GM19397 (cell line): ENCODE measurements around the gene DTNBP1.

Experiments used
- ATAC-seq: cut with Tn5 transposase; IDR thresholded peaks from one replicate; pipeline ENCODE4 v1.9.1; 2021; ENCODE audit warnings: mild to moderate bottlenecking, moderate library complexity; ENCODE audit not compliant: unreplicated experiment

The DTNBP1 gene, protein sequence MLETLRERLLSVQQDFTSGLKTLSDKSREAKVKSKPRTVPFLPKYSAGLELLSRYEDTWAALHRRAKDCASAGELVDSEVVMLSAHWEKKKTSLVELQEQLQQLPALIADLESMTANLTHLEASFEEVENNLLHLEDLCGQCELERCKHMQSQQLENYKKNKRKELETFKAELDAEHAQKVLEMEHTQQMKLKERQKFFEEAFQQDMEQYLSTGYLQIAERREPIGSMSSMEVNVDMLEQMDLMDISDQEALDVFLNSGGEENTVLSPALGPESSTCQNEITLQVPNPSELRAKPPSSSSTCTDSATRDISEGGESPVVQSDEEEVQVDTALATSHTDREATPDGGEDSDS

DNA sequence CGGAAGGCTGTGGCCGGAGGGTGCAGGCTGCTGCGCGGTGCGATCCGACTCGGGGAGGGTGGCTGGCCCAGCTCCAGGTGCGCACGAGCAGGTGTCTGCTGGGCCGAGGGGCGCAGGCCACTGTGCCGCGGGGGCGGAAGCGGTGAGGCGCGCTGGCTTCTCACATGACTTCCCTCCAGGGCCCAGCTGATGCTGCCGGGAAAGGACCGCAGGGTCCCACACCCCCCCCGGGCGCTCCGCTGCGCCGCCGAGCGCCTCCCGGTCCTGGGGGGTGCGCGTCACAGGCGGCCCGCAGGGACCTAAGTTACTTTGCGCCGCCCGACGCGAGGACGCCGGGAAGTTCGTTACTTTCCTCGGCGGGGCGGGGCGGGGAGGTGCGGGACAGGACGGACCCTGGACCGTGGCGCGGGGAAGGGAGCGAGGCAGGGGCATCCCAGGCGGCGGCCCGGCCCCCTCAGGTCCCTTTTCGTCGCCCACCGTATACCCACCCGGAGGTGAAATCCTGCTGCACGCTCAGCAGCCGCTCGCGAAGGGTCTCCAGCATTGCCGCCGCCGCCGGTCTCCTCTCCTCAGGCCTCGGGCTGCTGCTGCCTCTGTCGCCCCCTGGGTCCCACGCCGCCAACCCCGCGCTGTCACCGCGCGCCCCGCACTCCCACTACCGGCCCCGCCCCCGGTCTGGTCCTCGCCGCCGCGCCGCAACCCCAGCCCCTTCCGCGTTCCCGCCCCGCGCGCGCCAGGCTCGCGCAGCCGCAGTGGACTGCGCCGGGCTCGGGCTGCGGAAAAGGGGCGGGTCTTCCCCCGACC is at the start of gene DTNBP1:
Gene DTNBP1, minus strand, starts transcription at position 703 of the 804 bp plus-strand sequence. Its CDS starts 159 bp downstream, at position 544.
- peak; percentile 76 for ATAC-seq

GRCh38 chr6:15709651-15710269 is 46.9 kb upstream of the DTNBP1 start:
- no peak for ATAC-seq

DNA sequence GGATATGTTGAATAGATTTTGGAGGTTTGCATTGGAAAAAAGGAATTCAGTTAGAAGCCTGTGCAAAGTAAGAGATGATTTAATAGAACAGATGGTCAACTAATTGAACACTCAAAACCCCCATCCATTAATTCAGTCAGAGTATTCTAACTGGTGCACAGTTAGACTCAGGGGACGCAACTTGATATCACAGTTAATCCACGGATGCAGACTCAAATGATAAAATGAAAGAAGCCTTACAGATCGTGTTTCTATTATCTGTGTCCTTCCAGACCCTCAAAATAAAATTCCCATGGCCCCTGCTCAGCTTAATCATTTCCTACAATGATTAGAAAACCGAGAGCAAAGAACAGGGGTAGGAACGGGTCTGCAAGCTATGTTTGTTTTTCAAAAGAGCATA is 45.4 kb upstream of the DTNBP1 start:
- no peak for ATAC-seq

- ATAC-seq: no peak
Observed at GRCh38 chr6:15705981-15706380, 43.2 kb upstream of the DTNBP1 start.

DNA sequence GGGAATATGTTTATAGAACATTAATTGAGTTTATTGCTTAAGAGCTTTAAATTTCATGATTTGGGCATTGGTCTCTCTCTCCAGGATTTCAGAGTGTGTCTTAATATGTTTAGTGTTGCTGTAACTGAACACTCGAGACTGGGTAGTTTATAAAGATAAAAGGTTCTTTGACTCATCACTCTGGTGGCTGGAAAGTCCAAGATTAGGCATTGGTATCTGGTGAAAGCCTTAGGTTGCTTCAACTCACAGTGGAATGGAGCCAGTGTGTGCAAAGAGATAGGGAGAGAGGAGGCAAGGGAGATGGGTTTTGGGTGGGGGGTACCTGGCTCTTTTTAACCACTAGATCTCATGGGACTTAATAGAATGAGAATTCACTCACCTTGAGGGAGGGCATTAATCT is 35.6 kb upstream of the DTNBP1 start:
- no peak for ATAC-seq

DNA sequence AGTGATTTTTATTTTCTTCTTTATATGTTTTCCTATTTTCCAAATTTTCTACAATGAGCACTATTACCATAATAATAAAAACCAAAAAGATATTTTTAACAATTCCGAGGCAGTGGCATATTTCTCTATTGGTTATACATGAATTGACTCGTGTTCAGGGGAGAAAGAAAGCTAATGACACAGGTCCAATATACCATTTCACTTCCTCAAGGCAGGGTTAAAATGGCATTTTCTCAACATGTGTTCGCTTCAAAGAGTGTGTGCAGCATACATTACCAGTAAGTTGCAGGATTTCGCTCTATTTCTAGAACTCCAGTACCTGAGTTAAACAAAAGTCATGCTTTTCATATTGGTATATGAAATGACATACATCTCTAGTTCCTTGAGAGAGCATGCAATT is 35.1 kb upstream of the DTNBP1 start:
- no peak for ATAC-seq

DNA sequence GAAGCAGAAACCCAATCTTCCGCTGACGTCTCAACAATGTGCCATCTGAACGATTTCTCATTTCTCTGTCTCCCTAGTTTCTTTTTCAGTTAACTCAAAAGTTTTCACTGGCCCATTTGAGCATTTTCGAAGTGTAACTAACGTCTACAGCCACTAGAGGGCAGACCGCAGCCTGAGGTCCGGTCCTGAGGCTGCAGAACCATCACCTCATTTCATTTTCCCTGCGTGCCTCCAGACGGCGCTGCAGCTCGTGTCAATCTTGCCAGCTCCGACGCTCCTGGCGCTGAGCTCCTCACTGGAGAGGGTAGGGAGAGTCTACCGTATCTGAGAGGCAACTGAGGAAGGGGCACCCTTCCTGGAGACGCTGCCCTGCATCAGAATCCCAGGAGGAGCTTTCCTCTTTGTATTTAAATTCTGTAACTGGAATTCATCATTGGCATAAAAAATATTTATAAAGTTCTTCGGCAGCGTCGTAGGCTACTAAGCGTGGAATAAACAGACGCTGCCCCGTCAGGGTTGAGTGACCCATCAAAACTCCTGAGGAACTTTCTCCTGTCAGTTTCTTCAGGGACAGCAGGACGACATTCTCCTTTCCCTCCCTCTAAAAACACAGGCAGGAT is 28.5 kb upstream of the DTNBP1 start:
- peak; percentile 85 for ATAC-seq

DNA sequence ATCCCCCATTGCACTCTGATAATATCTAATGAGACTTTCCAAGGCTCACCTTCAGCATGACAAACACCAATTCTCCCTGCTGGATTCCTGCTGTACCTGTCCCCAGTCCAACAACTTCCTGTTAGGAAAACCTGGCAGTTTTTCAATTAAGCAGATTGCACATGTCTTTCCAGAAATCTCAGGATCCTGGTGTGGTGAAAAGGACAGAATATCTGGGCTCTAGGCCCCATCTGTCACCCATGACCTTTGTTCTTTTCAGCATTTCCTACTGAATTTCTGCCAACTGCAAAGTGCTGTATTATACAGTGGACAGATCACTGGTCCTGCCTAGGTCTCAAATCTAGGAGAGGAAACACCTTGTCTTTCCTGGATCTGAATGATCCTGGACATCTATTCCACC is 27.7 kb upstream of the DTNBP1 start:
- ATAC-seq: no peak

DNA sequence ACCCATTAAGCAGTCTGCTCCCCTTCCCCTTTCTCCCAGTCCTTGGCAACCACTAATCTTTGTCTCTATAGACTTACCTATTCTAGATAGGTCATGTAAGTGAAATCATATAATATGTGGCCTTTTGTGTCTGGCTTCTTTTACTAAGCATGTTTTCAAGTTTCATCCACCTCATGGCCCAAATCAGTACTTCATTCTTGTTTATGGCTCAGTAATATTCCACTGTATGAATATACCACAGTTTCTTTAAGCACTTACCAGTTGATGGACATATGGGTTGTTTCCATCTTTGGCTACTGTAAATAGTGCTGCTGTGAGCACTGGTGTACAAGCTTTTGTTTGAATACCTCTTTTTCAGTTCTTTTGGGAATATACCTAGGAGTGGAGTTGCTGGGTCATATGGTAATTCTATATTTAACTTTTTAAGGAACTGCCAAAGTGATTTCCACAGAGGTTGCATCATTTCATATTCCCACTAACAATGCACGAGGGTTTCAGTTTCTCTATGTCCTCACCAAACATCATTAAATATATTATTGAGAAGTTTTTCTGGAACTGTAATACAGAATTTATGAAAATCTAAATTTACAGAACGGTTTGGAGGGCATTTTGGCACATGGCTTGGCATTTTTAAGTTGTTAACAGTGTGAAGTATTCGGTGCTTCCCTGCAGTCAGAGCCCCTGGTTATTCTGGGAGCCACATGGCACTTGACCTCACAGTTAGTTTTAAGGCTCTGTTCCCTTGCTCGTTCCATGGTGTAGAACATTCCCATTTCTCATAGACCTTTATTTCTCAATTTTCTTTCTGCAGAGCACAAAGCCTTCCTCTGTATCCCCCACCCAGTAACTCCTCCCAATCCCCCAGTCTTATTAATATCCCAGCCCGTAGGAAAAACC is 27.0 kb upstream of the DTNBP1 start:
- ATAC-seq: no peak

- ATAC-seq: no peak
Observed at GRCh38 chr6:15685619-15686018, 22.8 kb upstream of the DTNBP1 start.

DNA sequence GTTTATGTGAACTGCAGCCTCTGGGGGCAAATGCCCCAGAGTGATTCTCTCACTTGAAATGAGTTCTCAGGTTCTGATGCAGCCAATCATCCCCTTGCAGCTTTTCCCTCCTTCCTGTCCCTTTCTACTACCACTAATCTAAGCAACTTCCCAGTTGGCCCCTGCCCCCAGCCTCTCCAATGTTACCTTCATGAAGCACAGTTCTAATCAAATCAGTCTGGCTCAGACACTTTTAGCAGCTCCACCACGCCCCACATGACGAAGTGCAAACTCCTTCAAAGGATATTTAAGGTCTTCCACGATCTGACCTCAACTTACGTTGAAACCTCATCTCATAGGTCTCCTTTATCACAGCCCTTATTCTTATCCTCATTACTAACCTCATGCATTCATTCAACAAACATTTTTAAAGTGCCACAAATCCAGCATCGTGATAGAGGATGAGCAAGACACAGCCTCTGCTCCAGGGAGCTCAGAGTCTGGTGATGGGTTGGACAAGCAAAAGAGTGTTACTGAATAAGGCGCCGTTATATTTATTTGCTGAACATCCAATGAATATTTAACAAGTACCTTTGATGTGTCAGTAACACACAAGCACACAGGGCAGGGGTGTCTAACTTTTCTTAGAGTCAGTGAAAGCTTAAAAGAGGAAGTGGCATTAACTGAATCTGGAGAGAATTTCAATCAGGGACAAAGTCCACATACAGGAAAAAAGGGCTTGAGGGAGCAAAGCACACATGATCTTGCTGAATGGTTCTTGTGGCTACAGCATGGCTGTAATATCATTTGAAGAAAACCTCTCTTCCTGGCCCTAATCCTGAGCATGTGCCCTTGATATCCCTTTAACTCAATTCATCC is 20.4 kb upstream of the DTNBP1 start:
- ATAC-seq: no peak

- no peak for ATAC-seq
Observed at GRCh38 chr6:15681946-15682345, 19.1 kb upstream of the DTNBP1 start.

- ATAC-seq: no peak
Observed at GRCh38 chr6:15678514-15678913, 15.7 kb upstream of the DTNBP1 start.

GRCh38 chr6:15677822-15678221 is 15.0 kb upstream of the DTNBP1 start:
- no peak for ATAC-seq

- ATAC-seq: no peak
Observed at GRCh38 chr6:15675536-15676220, 12.8 kb upstream of the DTNBP1 start.

GRCh38 chr6:15674690-15675386 is 12.0 kb upstream of the DTNBP1 start:
- no peak for ATAC-seq

DNA sequence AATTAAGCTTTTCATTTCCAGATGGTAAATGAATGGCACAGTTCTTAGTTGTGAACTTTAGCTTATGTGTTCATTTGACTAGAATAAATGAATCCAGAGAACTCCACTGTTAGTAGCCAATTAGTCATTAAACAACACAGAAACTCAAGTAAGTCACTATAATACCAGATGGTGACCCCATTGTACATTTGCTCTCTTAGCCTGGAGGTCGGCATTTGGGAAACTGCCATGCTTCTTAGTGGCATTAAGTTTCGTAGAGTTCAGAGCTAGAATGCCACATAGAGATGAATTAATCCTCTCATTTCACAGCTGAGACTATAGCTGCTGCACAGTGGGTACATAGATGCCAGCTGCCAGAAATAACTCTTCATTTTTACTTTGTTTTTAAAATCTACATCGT is 10.8 kb upstream of the DTNBP1 start:
- ATAC-seq: no peak

- no peak for ATAC-seq
Observed at GRCh38 chr6:15672818-15673217, 10.0 kb upstream of the DTNBP1 start.
